RWPE2 (cell line): ENCODE results near the gene EIF5AL1.

Source experiments
- ATAC-seq: fragments of 200-7000 bp; cut with Tn5 transposase; 3 replicates; pipeline ENCODE4 v1.9.1; 2021; ENCODE audit warnings: low read depth
- DNase-seq: peaks from one replicate; pipeline ENCODE4 v3.0.0-alpha.2; 2020; ENCODE audit warnings: low spot score
- H3K27ac ChIP-seq: fragments of 450-650 bp; 2 replicates; pipeline ENCODE4 v1.5.1; 2017; ENCODE audit warnings: mild to moderate bottlenecking; ENCODE audit not compliant: poor library complexity, severe bottlenecking
- H3K27me3 ChIP-seq: fragments of 250-450 bp; sonication (Bioruptor Pico); 2 replicates; pipeline ENCODE4 v1.5.1; 2021; ENCODE audit warnings: mild to moderate bottlenecking, moderate library complexity; ENCODE audit not compliant: insufficient read depth, poor library complexity, severe bottlenecking
- H3K36me3 ChIP-seq: fragments of 250-450 bp; sonication (Bioruptor Pico); 2 replicates; pipeline ENCODE4 v1.5.1; 2020; ENCODE audit warnings: low read depth, mild to moderate bottlenecking, moderate library complexity
- H3K4me1 ChIP-seq: fragments of 250-450 bp; sonication (Bioruptor Pico); 2 replicates; pipeline ENCODE4 v1.5.1; 2021; ENCODE audit warnings: mild to moderate bottlenecking, moderate library complexity; ENCODE audit not compliant: insufficient read depth, poor library complexity, severe bottlenecking
- H3K4me3 ChIP-seq: fragments of 250-450 bp; sonication (Bioruptor Pico); 2 replicates; pipeline ENCODE4 v1.5.1; 2021; ENCODE audit warnings: mild to moderate bottlenecking, moderate library complexity; ENCODE audit not compliant: severe bottlenecking
- H3K9me3 ChIP-seq: fragments of 250-450 bp; sonication (Bioruptor Pico); 2 replicates; pipeline ENCODE4 v1.5.1; 2021; ENCODE audit warnings: mild to moderate bottlenecking, moderate library complexity; ENCODE audit not compliant: severe bottlenecking
- CTCF ChIP-seq: fragments of 450-650 bp; IDR thresholded peaks from one replicate; pipeline ENCODE4 v1.5.1; 2017; ENCODE audit warnings: mild to moderate bottlenecking, moderate library complexity; ENCODE audit not compliant: poor library complexity, severe bottlenecking

Gene EIF5AL1

GRCh38 chr10:79487296-79488194 is 24.8 kb upstream of the EIF5AL1 start:
- peak; percentile 19; the same call in 1 of the 3 replicates for ATAC-seq
- peak; percentile 28 for TF ChIP-seq CTCF
- no peak for DNase-seq
- H3K36me3 ChIP-seq, result no peaks in the 10 kb centered on the region
- no peak overlapping the region for H3K4me3 ChIP-seq
- H3K27me3 ChIP-seq, result no peaks in the 10 kb centered on the region
- H3K27ac ChIP-seq, result no peak overlapping the region
- no peaks in the 10 kb centered on the region for H3K9me3 ChIP-seq
- H3K4me1 ChIP-seq, result peaks cover 10% of the 10 kb centered on the region

GRCh38 chr10:79488336-79488735 is 24.0 kb upstream of the EIF5AL1 start:
- no peaks in the 10 kb centered on the region for H3K36me3 ChIP-seq
- ATAC-seq (peak; percentile 99), DNase-seq (peak; percentile 78)
- no peak overlapping the region for H3K4me3 ChIP-seq
- no peaks in the 10 kb centered on the region for H3K9me3 ChIP-seq
- no peaks in the 10 kb centered on the region for H3K27me3 ChIP-seq
- no peak overlapping the region for H3K27ac ChIP-seq
- peaks cover 10% of the 10 kb centered on the region for H3K4me1 ChIP-seq
- no peak for TF ChIP-seq CTCF

- H3K9me3 ChIP-seq, result no peaks in the 10 kb centered on the region
- TF ChIP-seq CTCF, result no peak
- H3K4me3 ChIP-seq, result no peak overlapping the region
- no peaks in the 10 kb centered on the region for H3K36me3 ChIP-seq
- no peak for ATAC-seq
- DNase-seq, result no peak
- no peak overlapping the region for H3K27ac ChIP-seq
- H3K27me3 ChIP-seq, result no peaks in the 10 kb centered on the region
- H3K4me1 ChIP-seq, result peaks cover 10% of the 10 kb centered on the region
Observed at GRCh38 chr10:79488870-79489269, 23.5 kb upstream of the EIF5AL1 start.

GRCh38 chr10:79490400-79491142 is 21.8 kb upstream of the EIF5AL1 start:
- H3K4me1 ChIP-seq, result peaks cover 10% of the 10 kb centered on the region
- DNase-seq (no peak), ATAC-seq (no peak)
- H3K27me3 ChIP-seq, result no peaks in the 10 kb centered on the region
- H3K4me3 ChIP-seq, result no peak overlapping the region
- no peak for TF ChIP-seq CTCF
- H3K36me3 ChIP-seq, result no peaks in the 10 kb centered on the region
- H3K9me3 ChIP-seq, result no peaks in the 10 kb centered on the region
- no peak overlapping the region for H3K27ac ChIP-seq
